GM18502 (cell line): Measurements from ENCODE around the gene BID.
A peak's percentile ranks its signal among the peaks of the same experiment; 100 is the strongest.

Source experiments
- ATAC-seq: cut with Tn5 transposase; IDR thresholded peaks from one replicate; pipeline ENCODE4 v1.9.1; 2021; ENCODE audit warnings: mild to moderate bottlenecking; ENCODE audit not compliant: unreplicated experiment, poor library complexity

Gene BID

DNA sequence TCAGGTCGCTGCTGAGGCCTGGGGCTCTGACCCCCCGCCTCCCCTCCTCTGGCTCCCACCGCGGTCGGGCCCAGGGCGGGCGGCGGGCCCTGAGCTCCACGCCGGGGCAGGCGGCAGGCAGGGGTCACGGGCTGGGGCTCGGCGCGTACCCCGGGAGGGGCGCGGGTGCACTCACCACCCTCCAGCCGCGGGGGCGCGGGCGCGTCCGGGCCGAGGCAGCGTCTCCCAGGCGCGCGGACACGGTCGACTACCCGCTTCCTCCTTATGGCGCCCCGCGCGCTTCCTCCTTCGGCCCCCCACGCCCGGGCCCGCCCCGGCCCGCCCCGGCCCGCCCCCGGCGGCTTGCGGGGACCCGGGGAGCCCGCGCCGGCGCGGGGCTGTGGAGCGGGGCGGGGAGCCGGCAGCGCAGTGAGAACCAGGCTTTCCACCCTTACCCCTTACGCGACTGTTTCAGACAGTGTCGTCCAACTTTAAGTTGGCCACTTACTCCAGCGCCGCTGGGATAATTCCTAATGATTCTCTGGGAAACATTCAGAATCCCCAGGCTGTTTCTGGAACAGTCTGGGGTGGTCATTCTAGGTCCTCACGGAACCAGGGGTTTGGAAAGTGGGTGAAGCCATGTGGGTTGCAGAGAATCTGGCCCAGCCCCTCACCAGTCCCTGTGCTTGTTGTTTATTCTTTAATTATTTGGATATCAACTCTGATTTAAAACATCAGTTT lies at the start of gene BID:
BID (minus strand) TSS at position 264 of the 720 bp plus-strand sequence. CDS start 24,353 bp downstream, outside the sequence.
- peak; percentile 39 for ATAC-seq

DNA sequence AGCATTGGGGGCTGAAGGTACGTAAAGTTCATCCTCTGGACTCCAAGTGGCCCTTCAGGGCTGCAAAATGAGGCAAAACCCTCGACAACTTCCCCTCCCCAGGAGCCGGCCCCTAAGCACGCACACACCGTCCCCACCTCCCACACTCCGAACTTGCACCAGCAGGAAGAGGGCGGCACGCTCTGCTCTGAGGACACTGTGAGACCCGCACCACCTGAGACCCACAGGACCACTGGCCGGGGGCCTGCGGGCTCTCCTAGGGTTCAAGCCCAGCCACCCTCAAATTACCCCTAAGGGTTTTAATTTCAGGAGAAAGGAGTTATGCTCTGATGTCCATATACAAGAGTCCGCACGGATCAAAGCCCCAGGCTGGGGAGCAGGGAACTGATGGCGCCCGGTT lies 49.7 kb upstream of the BID start:
- no peak for ATAC-seq

DNA sequence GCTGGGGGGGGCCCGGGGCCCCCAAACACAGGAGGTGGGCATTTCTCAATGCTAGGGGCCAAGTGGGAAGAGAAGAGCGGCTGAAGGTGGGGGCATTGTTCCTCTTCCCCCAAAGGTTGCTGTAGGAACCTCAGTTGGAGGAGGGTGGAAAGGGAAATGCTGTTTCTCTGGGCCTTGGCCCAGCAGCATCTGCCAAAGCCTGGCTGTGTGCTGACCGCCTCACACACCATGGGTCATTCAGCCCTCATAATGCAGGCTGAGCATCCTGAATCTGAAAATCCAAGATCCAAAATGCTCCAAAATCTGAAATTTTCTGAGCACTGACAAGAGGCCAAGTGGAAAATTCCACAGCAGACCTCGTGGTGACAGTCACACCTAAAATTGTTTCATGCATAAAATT lies 49.0 kb upstream of the BID start:
- ATAC-seq = no peak

DNA sequence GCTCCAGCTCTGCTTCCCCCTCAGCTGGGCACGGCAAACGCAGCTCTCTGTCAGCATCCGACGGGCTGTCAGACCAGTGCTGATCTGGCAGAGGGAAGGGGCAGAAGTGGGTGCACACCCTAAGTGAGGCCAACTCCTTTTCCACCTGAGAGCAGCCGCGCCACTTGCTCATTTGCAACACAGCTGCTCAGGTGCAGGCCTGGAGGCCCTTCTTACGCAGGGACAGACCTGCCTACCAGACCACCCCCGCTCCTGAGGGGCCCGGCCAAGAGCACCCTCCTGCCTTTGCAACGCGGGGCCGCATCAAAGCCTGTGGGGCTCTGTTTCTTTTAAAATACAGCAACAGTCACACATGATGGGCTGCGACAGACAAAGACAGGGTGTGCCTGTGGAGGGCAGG lies 47.8 kb upstream of the BID start:
- ATAC-seq = no peak

- no peak for ATAC-seq
Observed at GRCh38 chr22:17820879-17821439, 46.7 kb upstream of the BID start.

DNA sequence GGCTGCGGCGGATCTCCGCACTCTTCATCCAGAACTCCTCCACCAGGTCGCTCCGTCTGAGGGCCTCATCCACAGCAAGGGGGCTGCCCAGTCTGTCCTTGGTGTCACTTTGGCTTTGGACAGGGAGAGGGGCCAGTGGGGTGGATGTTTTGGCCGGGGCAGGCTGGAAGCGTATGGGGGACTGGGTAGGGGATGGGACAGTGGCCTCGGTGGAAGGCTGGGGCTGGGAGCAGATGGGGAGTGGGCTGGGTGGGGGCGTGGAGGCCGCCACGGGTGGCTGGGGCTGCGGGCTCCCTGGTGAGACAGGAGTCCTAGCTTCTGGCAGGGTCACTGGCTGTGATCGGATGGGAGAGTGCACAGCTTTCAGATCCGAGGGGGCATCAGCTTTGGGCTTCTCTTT lies 44.4 kb upstream of the BID start:
- no peak for ATAC-seq

DNA sequence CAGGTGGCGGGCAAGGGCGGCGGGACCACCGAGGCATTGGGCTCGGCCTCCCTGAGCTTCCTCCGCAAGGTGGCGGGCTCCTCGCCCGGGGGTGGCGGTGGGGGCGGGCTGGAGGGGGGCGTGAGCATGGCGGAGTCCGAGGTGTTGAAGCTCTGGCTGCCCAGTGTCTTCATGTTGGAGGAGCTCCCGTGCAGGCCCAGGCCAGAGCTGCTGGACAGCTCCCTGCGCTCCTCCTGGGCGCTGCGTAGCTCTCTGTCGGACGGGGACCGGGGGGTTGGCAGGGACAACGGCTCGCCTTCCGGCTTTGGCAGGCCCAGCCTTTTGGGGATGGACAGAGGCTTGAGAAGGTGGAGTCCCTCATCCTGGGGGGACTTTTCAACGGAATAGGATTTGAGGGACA lies 43.9 kb upstream of the BID start:
- no peak for ATAC-seq

DNA sequence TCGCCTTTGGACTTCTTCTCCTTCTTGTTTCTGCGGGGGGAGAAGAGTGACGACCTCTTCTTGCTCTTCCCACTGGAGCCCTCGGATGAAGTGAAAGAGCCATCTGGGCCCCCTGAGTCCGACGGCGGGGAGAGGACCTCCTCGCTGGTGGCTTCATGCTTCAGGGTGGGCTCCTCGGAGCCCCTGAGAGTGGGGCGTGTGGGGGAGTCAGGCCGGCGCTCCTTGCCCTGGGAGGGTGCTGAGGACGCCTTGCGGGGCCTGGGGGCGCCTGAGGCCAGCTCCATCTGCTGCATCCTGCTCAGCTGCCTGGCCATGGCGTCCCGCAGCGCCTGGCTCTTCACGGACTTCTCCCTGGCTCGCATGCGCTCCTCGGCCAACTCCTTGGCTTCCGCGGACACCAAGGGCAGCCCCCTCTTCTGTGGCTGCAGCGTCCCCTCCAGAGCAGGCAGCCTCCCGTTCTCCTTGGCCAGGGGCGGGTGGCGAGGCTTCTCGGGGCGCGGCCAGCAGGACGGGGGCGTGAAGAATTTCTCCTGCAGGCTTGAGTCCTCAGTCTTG lies 43.3 kb upstream of the BID start:
- ATAC-seq = no peak

- ATAC-seq = no peak
Observed at GRCh38 chr22:17817079-17817478, 42.8 kb upstream of the BID start.

GRCh38 chr22:17816649-17817048 lies 42.4 kb upstream of the BID start:
- ATAC-seq = no peak

DNA sequence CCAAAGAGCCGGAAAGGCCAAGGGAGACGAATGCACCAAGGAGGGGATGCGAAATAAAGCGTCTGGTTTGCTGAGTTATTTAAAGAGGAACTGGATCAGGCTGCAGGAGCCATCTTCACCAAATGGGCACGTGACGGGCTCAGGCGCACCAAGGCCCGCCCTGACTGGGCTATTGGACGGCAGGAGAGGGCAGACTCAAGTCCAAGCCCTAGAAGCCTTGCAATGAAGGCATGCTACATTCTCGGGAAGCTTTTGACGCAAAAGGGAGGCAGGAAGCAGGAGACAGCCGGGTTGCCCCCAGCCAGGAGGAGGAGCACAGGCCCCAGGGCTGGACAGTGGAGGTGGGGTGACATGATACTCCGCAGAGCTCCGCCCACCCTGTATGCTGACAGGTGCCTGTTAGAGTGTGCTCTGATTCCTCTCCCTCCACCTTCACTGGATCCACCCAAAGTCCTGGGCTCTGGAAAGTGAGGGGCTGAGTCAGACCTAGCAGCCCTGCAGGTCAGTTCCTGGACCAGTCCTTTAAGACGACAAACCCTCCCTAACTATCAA lies 41.5 kb upstream of the BID start:
- ATAC-seq = no peak

DNA sequence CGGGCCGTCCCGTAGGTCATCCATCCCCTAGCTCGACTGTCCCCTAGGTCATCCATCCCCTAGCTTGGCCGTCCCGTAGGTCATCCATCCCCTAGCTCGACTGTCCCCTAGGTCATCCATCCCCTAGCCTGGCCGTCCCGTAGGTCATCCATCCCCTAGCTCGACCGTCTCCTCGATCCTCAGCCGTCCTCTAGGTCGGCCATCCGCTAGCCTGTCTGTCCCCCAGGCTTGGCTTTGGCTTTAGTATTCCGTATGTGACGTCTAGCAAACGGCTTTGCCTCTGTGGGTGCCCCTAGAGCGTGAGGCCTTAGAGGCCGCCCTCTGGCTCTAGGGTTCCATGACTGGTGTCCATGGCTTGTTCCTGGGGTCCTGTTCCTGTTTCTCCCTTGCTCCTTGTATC lies 40.6 kb upstream of the BID start:
- ATAC-seq = no peak

DNA sequence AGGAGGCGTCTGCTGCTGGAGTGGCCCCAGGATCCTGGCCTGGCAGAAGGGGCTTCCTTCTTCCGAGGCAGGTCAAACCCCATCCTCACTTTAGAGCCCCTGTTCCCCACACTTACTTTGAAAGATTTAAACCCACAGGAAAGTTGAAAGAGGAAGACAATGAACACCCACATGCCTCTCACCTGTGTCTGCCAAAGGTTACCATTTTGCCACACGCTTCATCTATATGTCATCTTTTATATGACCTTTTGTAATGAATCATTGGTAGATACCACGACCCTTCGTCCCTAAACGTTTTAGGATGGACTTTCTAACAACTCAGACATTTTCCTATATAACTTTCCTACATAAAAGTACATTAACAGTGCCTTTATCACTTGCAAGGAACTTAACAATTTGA lies 39.8 kb upstream of the BID start:
- ATAC-seq = no peak

GRCh38 chr22:17811119-17811518 lies 36.9 kb upstream of the BID start:
- ATAC-seq = no peak

GRCh38 chr22:17810570-17811116 lies 36.4 kb upstream of the BID start:
- no peak for ATAC-seq

DNA sequence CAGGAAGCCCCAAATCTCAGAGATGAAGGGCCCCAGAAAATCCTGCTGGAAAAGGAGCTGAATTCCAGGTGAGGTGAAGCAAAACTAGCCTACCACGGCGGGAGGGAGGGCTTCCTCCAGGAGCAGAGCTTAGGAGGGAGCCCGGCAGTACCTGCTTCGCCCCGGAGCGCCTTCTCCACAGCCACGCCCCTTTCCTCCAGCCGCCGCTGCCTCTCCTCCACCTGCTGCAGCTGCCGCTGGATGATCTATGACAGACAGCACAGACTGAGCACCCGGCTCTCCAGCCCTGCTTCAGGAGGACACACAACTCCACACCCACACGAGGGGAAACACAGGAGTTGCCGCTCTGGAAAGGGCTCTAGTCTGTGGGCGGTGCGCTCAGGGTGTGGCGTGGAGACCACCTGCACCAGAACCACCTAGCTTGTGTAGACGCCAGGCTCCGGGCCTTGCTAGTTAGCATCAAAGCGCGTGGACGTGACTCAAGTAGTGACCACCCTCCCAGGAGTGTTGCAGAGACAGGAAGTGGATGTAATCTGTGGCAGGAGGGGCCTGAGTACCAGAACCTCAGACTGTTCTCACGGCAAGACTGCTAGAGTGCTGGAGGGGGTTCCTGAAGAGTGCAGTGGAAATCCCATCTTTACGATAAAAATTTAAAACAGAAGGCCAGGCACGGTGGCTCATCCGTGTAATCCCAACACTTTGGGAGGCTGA lies 34.6 kb upstream of the BID start:
- ATAC-seq = no peak

- ATAC-seq = no peak
Observed at GRCh38 chr22:17807578-17808410, 33.5 kb upstream of the BID start.

DNA sequence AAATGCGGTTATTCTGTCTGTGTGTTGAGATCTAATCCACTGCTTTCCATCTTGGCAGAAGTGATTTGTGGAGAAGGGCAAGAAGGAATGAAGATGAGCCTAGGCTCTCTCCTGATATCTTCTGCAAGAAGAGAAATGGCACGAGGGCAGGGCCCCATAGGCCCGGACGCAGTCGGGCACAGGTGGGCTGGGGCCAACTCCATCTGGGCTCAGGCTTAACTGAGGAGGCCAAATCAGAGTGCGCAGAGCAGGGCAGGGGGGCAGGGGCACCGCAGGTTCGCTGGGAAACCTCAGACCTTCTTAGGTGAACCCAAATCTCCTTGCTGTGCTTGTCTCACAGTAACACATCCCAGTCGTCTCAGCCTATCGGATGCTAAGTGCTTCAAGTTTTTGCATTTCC lies 32.8 kb upstream of the BID start:
- no peak for ATAC-seq

DNA sequence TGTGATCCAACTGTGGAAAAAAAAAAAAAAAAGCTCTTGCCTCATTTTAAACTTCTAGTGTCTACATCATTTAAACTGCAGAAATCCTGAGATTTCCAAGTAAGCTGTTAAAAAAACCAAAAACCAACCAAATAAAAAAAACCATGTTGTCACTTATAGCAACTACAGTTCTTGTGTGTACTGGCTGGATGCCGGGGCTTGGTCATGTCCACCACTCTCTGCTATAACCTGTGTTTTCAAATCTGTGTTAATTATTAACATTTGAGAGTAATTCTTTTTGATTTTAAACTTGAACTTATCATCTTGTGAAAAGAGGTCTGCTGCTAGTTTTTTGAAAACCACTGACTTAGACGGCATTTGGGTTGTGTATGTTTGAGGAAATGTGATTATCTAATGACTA lies 32.2 kb upstream of the BID start:
- no peak for ATAC-seq
